Kidney (tissue), 14 donors: ENCODE results near the gene KRT40. TPM values are rescaled to one million over a fixed set of nuclear protein-coding genes. Genes with fewer than 3 reads are reported as not detected.

ENCODE experiments used
- DNase-seq, 5 donors: peaks; one replicate each; pipeline ENCODE4 v3.0.0-alpha.2; 2013 to 2020
- FAIRE-seq: peaks from 2 replicates; lab custom pipeline; 2012; peaks lifted over from hg19 to GRCh38; lab: Jason Lieb, UNC
- H3K27ac ChIP-seq, 2 donors: one replicate each; pipeline ENCODE4 v1.7.0; 2013; ENCODE audit warnings: low read depth in 2 of 2, low read length in 2 of 2, inconsistent platforms in 1 of 2
- H3K27me3 ChIP-seq: one replicate; pipeline ENCODE4 v1.7.1; 2013; ENCODE audit warnings: low read length, inconsistent platforms; ENCODE audit not compliant: control insufficient read depth, insufficient read depth
- H3K36me3 ChIP-seq, 3 donors: one replicate each; pipeline versions ENCODE4 v1.7.0 to v1.7.1; 2013; ENCODE audit warnings: low read length in 3 of 3, control low read depth in 1 of 3, inconsistent platforms in 1 of 3; ENCODE audit not compliant: insufficient read depth in 3 of 3, control insufficient read depth in 2 of 3
- H3K4me1 ChIP-seq, 3 donors: one replicate each; pipeline versions ENCODE4 v1.7.0 to v1.7.1; 2013; ENCODE audit warnings: low read length in 3 of 3, inconsistent platforms in 1 of 3, low read depth in 1 of 3; ENCODE audit not compliant: control insufficient read depth in 2 of 3, insufficient read depth in 2 of 3
- H3K4me3 ChIP-seq, 3 donors: one replicate each; pipeline versions ENCODE4 v1.7.0 to v1.8.1; 2013; ENCODE audit warnings: low read length in 3 of 3, control low read depth in 1 of 3, inconsistent platforms in 1 of 3
- H3K9ac ChIP-seq, 3 donors: one replicate each; pipeline versions ENCODE4 v1.7.0 to v1.7.1; 2013; ENCODE audit warnings: low read length in 3 of 3, control low read depth in 1 of 3, inconsistent platforms in 1 of 3
- H3K9me3 ChIP-seq, 3 donors: one replicate each; pipeline versions ENCODE4 v1.7.0 to v1.7.1; 2013; ENCODE audit warnings: low read length in 3 of 3, control low read depth in 1 of 3, inconsistent platforms in 1 of 3; ENCODE audit not compliant: control insufficient read depth in 2 of 3, insufficient read depth in 1 of 3
- CTCF ChIP-seq: IDR thresholded peaks from 3 replicates; pipeline ENCODE4 v1.5.1; 2012; ENCODE audit warnings: mild to moderate bottlenecking, moderate library complexity, borderline replicate concordance; ENCODE audit not compliant: insufficient read depth; ENCODE audit errors: extremely low read depth
- intact Hi-C: fragments of 100-400 bp; cut with DNase I; formaldehyde crosslinking; loops from one replicate; pipeline ENCODE4 v1.11.1; 2022
- polyA plus RNA-seq: library from polyadenylated mRNA; stranded (reverse); fragments of 350-450 nt; fragmentation: Illumina TruSeq; extraction: RNeasy Lipid Tissue Mini Kit (QIAGEN cat#74804); gene quantifications from one replicate; pipeline ENCODE4 v1.2.3, GENCODE V29; 2014; ENCODE audit warnings: low read depth, low replicate concordance; ENCODE audit not compliant: insufficient read depth
- total RNA-seq: library from RNA; stranded (reverse); fragmentation: NEBNext Ultra II Directional; extraction: Animal tissue kit (Norgen Biotek cat#: 25700); gene quantifications from one replicate; pipeline ENCODE4 v1.2.1, GENCODE V29; 2021
- donor health status: control.
- donor health status: control.
- donor health status: control.
- donor health status: control.
- donor health status: control.
- donor health status: DM: yes; HTN: yes; CAD: no.
- donor health status: Normal renal cell carcinoma (clear cell type).

The KRT40 gene
- total and polyA plus RNA-seq, 2 donors from 2014 or later: not detected

DNA sequence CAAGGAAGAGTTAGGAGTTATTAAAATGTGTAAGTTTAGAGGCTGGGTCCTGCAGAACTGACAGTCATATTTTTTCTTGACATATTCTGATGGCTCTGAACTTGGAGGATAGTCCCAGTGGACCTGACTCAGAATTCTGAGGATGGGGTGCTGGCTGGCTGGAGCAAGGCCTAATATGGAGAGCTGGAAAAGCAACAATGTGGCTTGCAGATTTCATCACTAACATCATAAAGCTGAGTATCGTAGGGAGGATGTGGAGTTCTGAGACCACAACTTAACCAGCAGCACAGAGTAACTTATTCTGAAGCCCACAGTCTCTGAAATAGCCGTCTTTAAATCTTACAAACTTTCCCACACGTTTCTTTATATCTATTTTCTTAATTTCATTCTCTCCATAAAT, 40.6 kb upstream of the KRT40 start:
- Histone ChIP-seq H3K9me3 (peaks cover 0 to 9% (median 0%) of the 10 kb centered on the region in 3 donors), H3K27ac (no peak overlapping the region), H3K4me3 (no peak overlapping the region), H3K36me3 (no peaks in the 10 kb centered on the region), H3K9ac (no peak overlapping the region), H3K4me1 (no peaks in the 10 kb centered on the region), H3K27me3 (no peaks in the 10 kb centered on the region)
- intact Hi-C loops: no loop called here
- TF ChIP-seq CTCF: no peak
- FAIRE-seq (no peak), DNase-seq (no peak)

- no peak for TF ChIP-seq CTCF
- FAIRE-seq (no peak), DNase-seq (no peak)
- no peak overlapping the region for H3K4me3 ChIP-seq
- H3K27me3 ChIP-seq: no peaks in the 10 kb centered on the region
- no peak overlapping the region for H3K9ac ChIP-seq
- H3K27ac ChIP-seq: no peak overlapping the region
- H3K4me1 ChIP-seq: no peaks in the 10 kb centered on the region
- peaks cover 0 to 9% (median 0%) of the 10 kb centered on the region in 3 donors for H3K9me3 ChIP-seq
- H3K36me3 ChIP-seq: no peaks in the 10 kb centered on the region
- intact Hi-C loops: no loop called here
These were observed 36.2 kb upstream of the KRT40 start for GRCh38 chr17:41020336-41020735.

DNA sequence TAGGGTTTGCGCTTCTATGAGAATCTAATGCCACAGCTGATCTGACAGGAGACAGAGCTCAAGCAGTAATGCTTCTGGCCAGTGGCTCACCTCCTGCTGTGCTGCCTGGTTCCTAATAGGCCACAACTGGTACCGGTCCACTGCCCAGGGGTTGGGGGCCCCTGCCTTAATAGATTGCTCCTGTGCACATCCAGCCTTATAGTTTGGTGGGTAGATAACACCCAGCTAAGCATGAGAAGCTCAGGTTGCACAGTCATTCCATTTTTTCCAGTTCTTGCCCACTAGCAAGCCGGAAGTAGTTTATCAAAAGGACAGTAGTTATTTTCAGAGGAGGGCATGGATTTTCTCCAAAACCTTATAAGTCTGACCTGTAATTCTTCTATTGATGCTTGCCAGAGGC, 35.3 kb upstream of the KRT40 start:
- intact Hi-C loops: no loop called here
- no peaks in the 10 kb centered on the region for H3K36me3 ChIP-seq
- no peak overlapping the region for H3K27ac ChIP-seq

More for the DNA sequence above, 35.3 kb upstream of the KRT40 start:
- Histone ChIP-seq H3K27me3 (no peaks in the 10 kb centered on the region), H3K4me1 (no peaks in the 10 kb centered on the region), H3K9me3 (peaks cover 0 to 9% (median 0%) of the 10 kb centered on the region in 3 donors), H3K9ac (no peak overlapping the region), H3K4me3 (no peak overlapping the region)
- DNase-seq: no peak
- TF ChIP-seq CTCF: no peak
- FAIRE-seq: no peak
